Measurements from ENCODE around the gene LPIN1.

Gene LPIN1

GRCh38 chr2:11746376-11746806 is at the start of gene LPIN1:
LPIN1 (plus strand) TSS chr2:11746632; CDS start chr2:11765542, 18,910 bp downstream.
- TF ChIP-seq CTCF (IDR thresholded peaks at IDR 0.05; ENCODE audit: low read depth, low read length) (no peak), POLR2A (IDR thresholded peaks at IDR 0.05; ENCODE audit: extremely low read depth, insufficient read length) (peak; percentile 37)
- peak; percentile 91 for DNase-seq (ENCODE audit: low read depth)
- peak within 1 kb of the TSS; percentile 72 for H3K4me3 ChIP-seq (ENCODE audit: low read depth, low read length)

GRCh38 chr2:11696736-11697102 is 49.7 kb upstream of the LPIN1 start:
- TF ChIP-seq CTCF (IDR thresholded peaks at IDR 0.05; ENCODE audit: low read depth, low read length): no peak
- no peak for TF ChIP-seq MYC (IDR thresholded peaks at IDR 0.05; ENCODE audit: low read depth, low read length)
- TF ChIP-seq POLR2A (IDR thresholded peaks at IDR 0.05; ENCODE audit: extremely low read depth, insufficient read length): no peak
- no peak for TF ChIP-seq MAX (IDR thresholded peaks at IDR 0.05; ENCODE audit: low read depth, low read length)
- H3K4me3 ChIP-seq (ENCODE audit: low read depth, low read length): no peak overlapping the region
- DNase-seq (ENCODE audit: low read depth): no peak

GRCh38 chr2:11697103-11697871 is 49.1 kb upstream of the LPIN1 start:
- DNase-seq (ENCODE audit: low read depth): peak; percentile 23
- TF ChIP-seq MYC (IDR thresholded peaks at IDR 0.05; ENCODE audit: low read depth, low read length) (no peak), POLR2A (IDR thresholded peaks at IDR 0.05; ENCODE audit: extremely low read depth, insufficient read length) (no peak), CTCF (IDR thresholded peaks at IDR 0.05; ENCODE audit: low read depth, low read length) (no peak), MAX (IDR thresholded peaks at IDR 0.05; ENCODE audit: low read depth, low read length) (no peak)
- no peak overlapping the region for H3K4me3 ChIP-seq (ENCODE audit: low read depth, low read length)

GRCh38 chr2:11698009-11698922 is 48.2 kb upstream of the LPIN1 start:
- DNase-seq (ENCODE audit: low read depth): no peak
- H3K4me3 ChIP-seq (ENCODE audit: low read depth, low read length): no peak overlapping the region
- TF ChIP-seq MYC (IDR thresholded peaks at IDR 0.05; ENCODE audit: low read depth, low read length): no peak
- no peak for TF ChIP-seq MAX (IDR thresholded peaks at IDR 0.05; ENCODE audit: low read depth, low read length)
- TF ChIP-seq CTCF (IDR thresholded peaks at IDR 0.05; ENCODE audit: low read depth, low read length): no peak
- TF ChIP-seq POLR2A (IDR thresholded peaks at IDR 0.05; ENCODE audit: extremely low read depth, insufficient read length): no peak

GRCh38 chr2:11699686-11700670 is 46.5 kb upstream of the LPIN1 start:
- no peak for DNase-seq (ENCODE audit: low read depth)
- H3K4me3 ChIP-seq (ENCODE audit: low read depth, low read length): no peak overlapping the region
- TF ChIP-seq MAX (IDR thresholded peaks at IDR 0.05; ENCODE audit: low read depth, low read length) (no peak), MYC (IDR thresholded peaks at IDR 0.05; ENCODE audit: low read depth, low read length) (no peak), POLR2A (IDR thresholded peaks at IDR 0.05; ENCODE audit: extremely low read depth, insufficient read length) (no peak), CTCF (IDR thresholded peaks at IDR 0.05; ENCODE audit: low read depth, low read length) (no peak)

All from NB4 (cell line).